B cell (primary cell): ENCODE measurements around the gene STAT1.

Source experiments
- CTCF ChIP-seq: fragments of 200-600 bp; IDR thresholded peaks from one replicate; pipeline ENCODE4 v1.8.0; 2022; ENCODE audit warnings: antibody characterized with exemption, mild to moderate bottlenecking
- EZH2 ChIP-seq: IDR thresholded peaks from 2 replicates; pipeline ENCODE4 v1.6.1; 2012; ENCODE audit warnings: borderline replicate concordance, low read depth, mild to moderate bottlenecking, moderate library complexity, low read length; ENCODE audit not compliant: insufficient read depth, poor library complexity, severe bottlenecking

- TF ChIP-seq CTCF (no peak), EZH2 (no peak)
Observed at GRCh38 chr2:190994148-190994547, 19.8 kb downstream of the STAT1 start.
